Activated CD4-positive, CD25-positive, alpha-beta regulatory T cell treated with anti-CD3 and anti-CD28 coated beads, Interleukin-2, amount 50 U/mL, for 72 hours (primary cell): Measurements from ENCODE around the gene RBM46.
"Not testable (repeated sequence)": the region's sequence is repeated elsewhere in the genome, so short reads cannot be mapped to it uniquely, and the experiment has no call there.

ENCODE experiments used
- DNase-seq: peaks from one replicate; pipeline ENCODE4 v3.0.0; 2021

Gene RBM46

DNA sequence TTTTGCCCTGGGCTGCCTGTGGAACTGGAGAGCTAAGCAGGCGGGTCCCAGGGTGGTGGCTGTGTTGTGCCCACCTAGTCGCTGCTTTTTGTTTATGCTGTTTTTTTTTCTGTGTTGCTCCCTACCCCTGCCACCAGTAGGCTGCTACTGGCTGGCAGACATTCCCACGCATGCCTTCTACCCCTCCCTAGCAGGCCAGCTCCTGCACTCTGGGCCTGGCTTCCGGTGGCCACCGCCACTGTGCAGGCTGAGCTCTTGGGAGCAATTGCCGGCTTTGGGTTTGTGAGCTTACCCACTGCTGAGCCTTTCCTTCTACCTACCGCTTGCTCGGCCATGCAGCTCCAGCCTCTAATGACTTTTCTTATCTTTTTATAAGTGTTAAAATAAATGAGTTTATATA lies 57.6 kb downstream of the RBM46 start:
- no peak for DNase-seq

DNA sequence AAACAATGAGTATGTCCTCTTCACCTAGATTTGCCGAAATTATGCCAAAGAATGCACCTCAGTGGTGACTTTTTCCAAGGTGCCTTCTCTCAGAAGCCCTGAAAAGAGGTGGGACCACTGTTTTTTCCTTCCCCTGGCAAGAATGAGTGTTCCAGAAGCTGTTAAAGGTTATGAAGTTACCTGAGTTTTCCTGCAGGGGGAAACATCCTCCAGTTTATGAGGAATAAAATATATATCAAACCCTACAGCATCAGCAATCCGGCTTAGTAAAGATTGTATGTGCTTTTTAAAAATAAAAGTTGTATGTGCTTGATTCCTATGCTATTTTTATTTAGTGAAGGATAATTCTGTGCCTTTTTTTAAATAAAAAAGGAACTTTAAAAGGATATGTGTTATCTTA lies 73.3 kb downstream of the RBM46 start:
- DNase-seq, result no peak

DNA sequence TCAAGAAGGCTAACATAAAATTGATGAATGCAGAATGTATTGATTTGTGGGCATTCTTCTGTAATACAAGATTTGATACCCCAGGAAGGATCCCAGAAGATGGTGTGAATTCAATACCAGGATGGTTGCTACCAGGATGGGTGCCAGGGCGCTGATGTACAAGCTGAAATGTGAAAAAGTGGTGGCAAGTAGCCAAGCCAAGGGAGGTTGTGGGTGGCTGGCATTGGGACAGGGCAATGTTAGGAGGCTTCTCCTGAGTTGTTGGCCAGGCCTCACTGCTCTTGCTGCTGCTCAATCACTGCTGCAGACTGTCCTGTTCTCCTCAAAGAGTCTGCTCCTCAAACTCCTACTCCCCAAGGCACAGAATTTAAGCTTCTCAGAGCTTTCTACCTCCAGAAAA lies 77.1 kb downstream of the RBM46 start:
- no peak for DNase-seq

DNA sequence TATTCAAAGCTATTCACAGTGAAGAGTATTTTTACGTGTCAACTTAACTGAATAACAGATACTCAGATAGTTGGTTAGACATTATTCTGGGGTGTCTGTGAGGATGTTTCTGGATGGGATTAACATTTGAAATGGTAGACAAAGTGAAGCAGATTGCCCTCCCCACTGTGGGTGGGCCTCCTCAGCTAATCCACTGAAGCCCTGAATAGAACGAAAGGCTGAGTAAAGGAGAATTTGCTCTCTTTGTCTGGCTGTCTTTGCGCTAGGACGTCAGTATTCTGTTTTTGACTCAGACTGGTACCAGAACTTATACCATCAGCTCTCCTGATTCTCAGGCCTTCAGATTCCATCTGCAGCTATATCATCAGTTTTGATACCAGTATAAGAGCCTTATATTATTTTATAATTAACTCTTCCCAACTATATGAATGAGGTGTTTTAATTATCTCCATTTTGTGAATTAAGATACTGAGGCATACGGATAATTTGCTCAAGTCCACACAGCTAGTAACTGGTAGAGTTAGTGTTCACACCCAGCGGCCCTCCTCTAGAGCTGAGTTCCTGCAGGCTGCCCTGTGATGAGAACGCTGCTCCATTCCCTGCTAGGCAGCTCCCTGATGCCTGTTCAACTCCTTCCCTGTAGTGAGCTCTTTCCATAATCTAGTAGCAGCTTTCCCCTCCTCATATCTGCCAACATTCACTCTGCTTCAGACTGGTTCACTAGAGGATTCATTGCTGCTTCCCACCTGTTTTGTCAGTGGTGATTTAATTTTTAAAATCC lies 87.5 kb downstream of the RBM46 start:
- DNase-seq, result no peak

DNA sequence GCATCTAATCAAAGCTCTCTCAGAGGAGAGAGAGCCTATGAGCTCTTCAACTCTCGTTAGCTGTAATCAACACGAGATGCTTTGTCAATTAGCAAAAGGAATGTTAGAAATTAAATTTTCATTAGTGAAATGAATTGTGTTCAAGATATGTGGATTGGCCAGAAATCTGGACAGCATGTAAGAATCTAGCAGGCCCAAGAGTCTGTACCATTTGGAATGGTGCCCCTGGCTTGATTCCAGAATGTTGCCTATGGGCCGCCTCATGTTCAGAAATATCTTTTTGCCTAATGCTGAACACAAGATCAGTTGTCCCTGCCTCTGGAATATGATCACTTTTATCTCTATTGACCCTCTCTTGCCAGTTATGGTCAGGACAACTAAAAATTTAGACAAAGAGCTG lies 88.2 kb downstream of the RBM46 start:
- no peak for DNase-seq

DNA sequence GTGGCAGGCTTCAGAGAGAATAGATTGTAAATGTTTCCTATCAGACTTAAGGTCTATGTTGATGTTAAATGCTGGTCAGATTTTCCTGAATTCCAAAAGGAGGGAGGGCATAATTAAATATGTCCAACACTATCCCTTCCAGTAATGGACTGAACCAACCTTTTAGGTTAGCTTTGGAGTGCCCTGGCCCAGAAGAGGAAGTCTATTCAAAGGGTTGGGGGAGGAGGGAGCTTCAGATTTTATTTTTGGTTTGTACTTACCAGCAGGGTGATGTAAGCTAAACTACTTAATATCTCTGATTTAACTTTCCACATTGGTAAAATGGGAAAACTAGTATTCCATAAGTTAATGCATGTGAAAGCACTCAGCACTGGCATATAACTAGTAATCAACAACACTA lies 91.1 kb downstream of the RBM46 start:
- DNase-seq, result no peak

DNA sequence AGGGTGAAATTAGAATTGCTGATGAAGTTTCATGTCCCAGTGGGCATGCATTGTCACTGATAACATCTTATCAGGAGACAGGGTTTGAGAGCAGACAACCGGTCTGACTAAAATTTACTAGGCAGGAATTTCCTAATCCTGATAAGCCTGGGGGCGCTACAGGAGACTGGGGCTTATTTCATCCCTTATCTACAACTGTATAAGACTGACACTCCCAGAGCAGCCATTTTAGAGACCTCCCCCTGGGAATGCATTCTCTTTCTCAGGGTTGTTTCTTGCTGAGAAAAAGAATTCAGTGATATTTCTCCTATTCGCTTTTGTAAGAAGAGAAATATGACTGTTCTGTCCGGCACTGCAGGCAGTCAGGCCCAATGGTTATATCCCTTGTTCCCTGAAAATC lies 93.0 kb downstream of the RBM46 start:
- not testable (repeated sequence) for DNase-seq

DNA sequence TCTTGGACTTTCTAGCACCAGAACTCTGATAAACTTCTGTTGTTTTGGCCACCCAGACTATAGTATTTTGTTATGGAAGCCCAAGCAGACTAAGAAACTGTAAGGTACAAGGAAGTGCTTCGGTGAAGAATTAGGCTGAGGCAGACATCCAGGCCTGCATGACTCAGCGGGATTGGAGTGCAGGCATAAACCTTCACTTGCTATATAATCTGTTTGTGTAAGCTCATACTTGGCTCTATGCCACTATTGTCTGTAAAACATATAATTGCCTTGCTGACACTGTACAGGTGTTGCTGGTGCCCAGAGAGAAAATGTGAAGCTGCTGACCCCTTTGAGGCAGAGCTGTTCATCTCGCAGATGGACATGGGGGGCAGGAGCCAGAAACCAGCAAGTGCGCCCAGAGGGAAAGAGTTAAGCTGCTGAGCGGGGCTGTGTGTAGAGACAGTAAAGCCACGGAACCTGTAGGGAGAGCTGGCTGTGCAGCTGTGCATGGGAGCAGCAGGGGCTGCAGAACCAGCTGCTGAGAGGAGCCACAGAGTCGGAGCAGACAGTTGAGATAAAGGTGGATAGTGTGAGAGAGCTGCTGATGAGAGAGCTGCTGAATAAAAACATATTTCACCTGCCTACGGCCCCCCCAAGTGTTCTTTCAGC lies 96.2 kb downstream of the RBM46 start:
- DNase-seq, result no peak
